Epithelial cell of esophagus (primary cell): Measurements from ENCODE around the gene CCDC33.
A peak's percentile ranks its signal among the peaks of the same experiment; 100 is the strongest.

Source experiments
- DNase-seq: peaks from one replicate; pipeline ENCODE4 v3.0.0; 2010; ENCODE audit warnings: low read depth
- H3K4me3 ChIP-seq: 2 replicates; pipeline ENCODE4 v1.5.1; 2011; ENCODE audit warnings: mild to moderate bottlenecking, low read length, control low read depth
- TF ChIP-seq, protein P1 (sequence below): IDR thresholded peaks from 2 replicates; pipeline ENCODE4 v1.5.1; 2011; ENCODE audit warnings: low read depth, mild to moderate bottlenecking, low read length, control low read depth, inconsistent platforms; ENCODE audit not compliant: insufficient read depth; ENCODE audit errors: missing control alignments

Gene CCDC33

DNA sequence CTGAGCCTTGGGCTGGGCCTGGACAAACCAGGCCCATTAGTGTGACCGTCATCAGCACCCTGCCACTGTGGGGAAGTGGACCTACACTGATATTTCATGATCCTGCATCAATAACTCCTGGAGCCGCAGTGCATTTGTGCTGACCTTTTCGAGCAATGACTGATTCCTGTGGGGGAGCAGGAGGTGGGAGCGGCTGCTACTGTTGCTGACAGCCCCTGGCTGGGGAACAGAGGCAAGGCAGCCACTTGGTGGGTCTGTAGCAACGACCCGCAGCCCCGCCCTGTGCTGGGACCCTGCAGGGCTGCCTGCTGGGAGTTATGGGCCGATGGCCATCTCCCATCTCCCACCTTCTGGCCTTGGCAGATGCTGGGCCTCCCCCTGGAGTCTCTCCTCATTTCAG is 42.1 kb downstream of the CCDC33 start:
- no peak for DNase-seq

DNA sequence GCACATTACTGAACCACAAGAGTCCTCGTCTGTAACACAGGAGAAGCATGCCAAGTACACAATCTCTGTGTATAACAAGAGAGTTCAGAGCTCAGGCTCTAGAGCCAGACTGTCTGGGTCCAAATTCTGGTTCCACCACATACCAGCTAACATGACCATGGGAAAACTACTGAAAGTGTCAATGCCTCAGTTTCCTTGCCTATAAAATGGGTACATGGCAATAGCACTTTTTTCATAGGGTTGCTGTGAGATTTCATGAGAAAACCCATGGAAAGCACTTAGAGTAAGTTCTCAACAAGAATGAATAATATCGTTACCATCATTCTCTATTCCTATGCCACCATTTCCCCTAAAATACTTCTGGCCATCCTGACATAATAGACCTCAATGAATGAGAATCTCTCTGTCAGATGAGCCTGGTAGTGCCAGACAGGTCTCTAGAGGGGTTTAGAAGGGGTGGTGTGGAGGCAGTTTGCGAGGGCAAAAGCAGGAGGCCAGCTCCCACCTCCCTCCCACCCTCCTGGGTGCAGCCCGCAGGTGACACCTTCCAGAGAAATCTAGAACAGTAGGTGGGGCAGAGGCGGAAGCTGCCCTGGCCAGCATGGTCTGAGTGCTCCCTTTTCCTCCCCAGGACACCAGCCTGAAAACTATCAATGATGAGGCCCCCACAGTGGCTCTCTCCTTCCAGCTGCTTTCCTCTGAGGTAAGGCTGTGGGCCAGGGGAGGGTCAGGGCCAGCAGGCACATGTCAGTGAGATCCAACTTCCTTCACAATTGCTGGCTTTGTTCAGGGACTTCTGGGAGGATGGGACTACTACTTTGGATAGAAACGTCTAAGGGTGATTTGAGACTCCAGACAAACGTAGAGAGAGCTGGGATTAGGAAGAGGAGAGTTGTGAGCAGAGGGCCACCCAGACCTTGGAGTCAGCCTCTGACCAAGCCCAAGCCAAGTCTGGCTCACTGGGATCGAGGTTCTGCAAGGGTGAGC is 45.3 kb downstream of the CCDC33 start:
- DNase-seq = no peak
- no peak overlapping the region for H3K4me3 ChIP-seq
- TF ChIP-seq, protein P1, sequence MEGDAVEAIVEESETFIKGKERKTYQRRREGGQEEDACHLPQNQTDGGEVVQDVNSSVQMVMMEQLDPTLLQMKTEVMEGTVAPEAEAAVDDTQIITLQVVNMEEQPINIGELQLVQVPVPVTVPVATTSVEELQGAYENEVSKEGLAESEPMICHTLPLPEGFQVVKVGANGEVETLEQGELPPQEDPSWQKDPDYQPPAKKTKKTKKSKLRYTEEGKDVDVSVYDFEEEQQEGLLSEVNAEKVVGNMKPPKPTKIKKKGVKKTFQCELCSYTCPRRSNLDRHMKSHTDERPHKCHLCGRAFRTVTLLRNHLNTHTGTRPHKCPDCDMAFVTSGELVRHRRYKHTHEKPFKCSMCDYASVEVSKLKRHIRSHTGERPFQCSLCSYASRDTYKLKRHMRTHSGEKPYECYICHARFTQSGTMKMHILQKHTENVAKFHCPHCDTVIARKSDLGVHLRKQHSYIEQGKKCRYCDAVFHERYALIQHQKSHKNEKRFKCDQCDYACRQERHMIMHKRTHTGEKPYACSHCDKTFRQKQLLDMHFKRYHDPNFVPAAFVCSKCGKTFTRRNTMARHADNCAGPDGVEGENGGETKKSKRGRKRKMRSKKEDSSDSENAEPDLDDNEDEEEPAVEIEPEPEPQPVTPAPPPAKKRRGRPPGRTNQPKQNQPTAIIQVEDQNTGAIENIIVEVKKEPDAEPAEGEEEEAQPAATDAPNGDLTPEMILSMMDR = no peak

More for the DNA sequence above, 42.1 kb downstream of the CCDC33 start:
- H3K4me3 ChIP-seq = no peak overlapping the region
- TF ChIP-seq, protein P1 = no peak

DNA sequence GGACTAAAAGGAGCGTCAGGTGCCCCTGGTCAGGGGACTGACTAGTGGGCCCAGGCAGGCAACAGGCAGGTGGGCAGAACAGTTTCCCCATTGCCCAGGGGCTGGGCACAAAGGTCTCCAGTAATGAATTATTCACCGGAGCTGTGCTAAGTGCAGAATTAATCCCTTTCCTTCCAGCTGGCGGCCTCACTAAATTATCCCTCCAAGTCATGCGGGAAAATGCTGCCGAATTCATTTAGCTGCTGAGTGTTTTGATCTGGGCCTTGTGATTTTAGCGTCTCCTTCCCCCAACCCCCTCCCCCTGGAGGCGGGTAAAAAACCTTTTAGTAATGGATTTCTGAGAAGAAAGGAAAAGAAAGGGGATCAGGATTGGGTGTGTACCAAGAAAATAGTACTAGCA is 47.2 kb downstream of the CCDC33 start:
- no peak overlapping the region for H3K4me3 ChIP-seq
- TF ChIP-seq, protein P1 = no peak
- DNase-seq = no peak

DNA sequence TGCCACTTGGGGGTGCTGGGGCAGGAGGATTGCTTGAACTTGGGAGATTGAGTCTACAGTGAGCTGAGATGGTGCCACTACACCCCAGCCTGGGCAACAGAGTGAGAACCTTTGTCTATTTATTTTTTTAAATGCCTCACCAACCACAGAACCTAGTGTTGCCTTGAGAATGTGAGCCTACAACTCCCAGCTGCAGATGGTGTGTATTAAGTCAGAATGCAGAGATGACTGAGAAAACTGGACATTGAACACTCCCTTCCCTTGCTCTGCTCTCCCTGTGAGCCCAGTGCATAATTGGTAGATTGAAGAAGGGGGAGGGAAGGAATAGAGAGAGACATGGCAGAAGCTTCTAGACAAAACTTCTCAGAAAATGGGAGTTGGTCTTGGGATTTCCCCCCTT is 53.5 kb downstream of the CCDC33 start:
- H3K4me3 ChIP-seq = no peak overlapping the region
- DNase-seq = no peak
- TF ChIP-seq, protein P1 = no peak

DNA sequence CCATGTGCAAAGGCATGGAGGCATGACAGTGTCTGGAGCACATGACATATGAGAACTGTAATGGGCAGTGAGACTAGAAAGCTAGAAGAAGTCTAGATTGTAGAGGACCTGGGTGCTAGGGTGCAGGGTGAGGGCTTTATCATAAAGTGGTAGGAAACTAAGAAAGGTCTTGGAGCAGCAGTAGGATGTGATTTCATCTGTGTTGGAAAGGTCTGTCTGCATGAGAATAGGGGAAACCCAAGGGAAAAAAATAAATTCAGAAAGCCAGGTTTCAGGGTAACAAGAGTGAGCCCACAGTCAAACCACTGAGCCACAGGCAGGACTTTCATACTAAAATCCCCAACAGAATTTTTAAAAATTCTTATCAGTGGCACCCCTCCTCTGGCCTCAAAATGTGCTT is 54.5 kb downstream of the CCDC33 start:
- DNase-seq = no peak
- no peak overlapping the region for H3K4me3 ChIP-seq
- TF ChIP-seq, protein P1 = no peak

DNA sequence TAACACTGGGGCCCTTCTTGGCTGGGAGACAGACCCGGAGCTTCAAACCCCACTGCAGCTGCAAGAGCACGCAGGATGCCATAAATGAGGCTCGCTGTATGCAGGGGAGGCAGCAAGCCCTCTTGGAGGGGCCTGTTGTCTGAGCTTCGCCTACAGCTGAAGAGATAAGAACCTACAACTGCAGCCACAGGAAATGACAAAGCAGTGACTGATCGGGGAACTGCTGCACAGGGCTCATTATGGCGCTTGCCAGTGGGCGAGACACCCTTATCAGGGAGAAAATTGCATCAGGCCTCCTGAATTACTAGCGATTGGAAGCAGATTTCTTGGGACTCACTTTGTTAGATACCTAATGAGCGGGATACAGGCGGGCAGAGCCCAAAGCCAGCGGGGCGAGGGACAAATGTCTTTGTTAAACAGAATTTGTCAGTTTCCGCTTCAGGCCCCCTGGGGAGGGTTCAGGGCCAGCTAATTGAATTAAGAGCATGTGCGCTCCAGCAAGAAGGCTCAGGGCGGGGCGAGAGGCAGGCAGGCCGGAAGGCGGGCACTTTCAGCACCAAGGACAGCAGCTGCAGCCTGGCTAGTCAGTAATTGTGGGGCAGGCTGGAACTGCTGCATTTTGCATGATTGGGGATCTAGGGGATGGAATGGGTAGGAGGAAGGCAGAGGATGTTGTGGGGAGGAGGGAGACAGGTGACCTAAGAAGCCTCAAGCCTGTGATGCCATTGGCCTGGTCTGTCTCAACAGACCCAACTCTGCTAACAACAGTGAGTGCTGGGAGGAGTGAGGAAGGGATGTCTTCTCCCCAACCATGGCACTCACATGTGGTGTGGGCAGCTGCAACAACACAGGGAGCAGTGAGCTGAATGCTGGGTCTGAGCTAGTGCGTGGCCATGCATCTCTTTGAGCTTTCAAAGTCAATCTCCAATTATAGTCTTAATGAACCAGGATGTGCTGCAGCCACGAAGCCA is 55.3 kb downstream of the CCDC33 start:
- TF ChIP-seq, protein P1 = no peak
- DNase-seq = peak; percentile 76
- no peak overlapping the region for H3K4me3 ChIP-seq
